Prostate gland (tissue), 2 donors: ENCODE data around the gene RNF144A. TPM values are rescaled to one million over a fixed set of nuclear protein-coding genes. Genes with fewer than 3 reads are reported as not detected.
A peak's percentile ranks its signal among the peaks of the same experiment; 100 is the strongest.

Experiments
- DNase-seq: peaks from one replicate; pipeline ENCODE4 v3.0.0-alpha.2; 2019; ENCODE audit warnings: low spot score
- H3K27ac ChIP-seq, 2 donors: fragments of 200-600 bp; sonication (generic); 2 replicates each; pipeline ENCODE4 v1.5.1; 2017 to 2019
- H3K27me3 ChIP-seq: fragments of 200-600 bp; sonication (generic); replicated peaks from 2 replicates; pipeline ENCODE4 v1.5.1; 2019; ENCODE audit not compliant: insufficient read depth
- H3K36me3 ChIP-seq, 2 donors: fragments of 200-600 bp; sonication (generic); 1 replicate in 1 of 2; 2 replicates in 1 of 2; pipeline versions ENCODE4 v1.5.1 to v1.8.1; 2017 to 2019
- H3K4me1 ChIP-seq: fragments of 200-600 bp; sonication (generic); replicated peaks from 2 replicates; pipeline ENCODE4 v1.5.1; 2019
- H3K4me3 ChIP-seq, 2 donors: fragments of 200-600 bp; sonication (generic); 2 replicates each; pipeline ENCODE4 v1.5.1; 2017 to 2019
- H3K9me3 ChIP-seq: fragments of 200-600 bp; sonication (generic); 2 replicates; pipeline ENCODE4 v1.5.1; 2017
- CTCF ChIP-seq, 4 experiments: fragments of 200-600 bp in 2 of 4; fragments of 450-650 bp in 2 of 4; sonication (generic) in 2 of 4; IDR thresholded peaks; 1 replicate in 3 of 4; 2 replicates in 1 of 4; pipeline ENCODE4 v1.5.1; 2016 to 2019; ENCODE audit warnings: antibody characterized with exemption in 4 of 4, mild to moderate bottlenecking in 2 of 4, moderate library complexity in 2 of 4
- POLR2A ChIP-seq: fragments of 450-650 bp; IDR thresholded peaks from one replicate; pipeline ENCODE4 v1.6.1; 2016; ENCODE audit warnings: antibody characterized with exemption, mild to moderate bottlenecking
- POLR2AphosphoS5 ChIP-seq: sonication (generic); formaldehyde crosslinking; IDR thresholded peaks from one replicate; pipeline ENCODE4 v1.6.1; 2017; ENCODE audit warnings: antibody characterized with exemption
- WGBS: methylation state at CpG from one replicate; pipeline ENCODE4 v1.1.5; 2018; 5-methylcytosine and 5-hydroxymethylcytosine counted together
- intact Hi-C: fragments of 100-400 bp; cut with DNase I; formaldehyde crosslinking; loops from one replicate; pipeline ENCODE4 v1.14.2; 2022
- total RNA-seq, 2 donors: library from RNA; depleted of rRNA; stranded (reverse); fragments of >200 nt; gene quantifications; one replicate each; pipeline ENCODE4 v1.1.0, GENCODE V29; 2016

Gene RNF144A
- total RNA-seq, 2 donors from 2014 or later, result 9.1 to 27.9 TPM

GRCh38 chr2:7020939-7021470 lies 103.8 kb downstream of the RNF144A start:
- H3K9me3 ChIP-seq, result no peaks in the 10 kb centered on the region
- intact Hi-C loops, result no loop called here
- DNase-seq, result no peak
- H3K4me1 ChIP-seq, result no peaks in the 10 kb centered on the region
- 91% methylated on average over 11 of the region's 11 CpGs for WGBS
- no peaks in the 10 kb centered on the region for H3K27me3 ChIP-seq
- no peak for TF ChIP-seq POLR2AphosphoS5
- no peak for TF ChIP-seq POLR2A
- TF ChIP-seq CTCF (IDR thresholded peaks at IDR 0.05), result no peak
- H3K4me3 ChIP-seq, result no peak overlapping the region
- H3K27ac ChIP-seq, result no peak overlapping the region
- H3K36me3 ChIP-seq, result no peaks in the 10 kb centered on the region

DNA sequence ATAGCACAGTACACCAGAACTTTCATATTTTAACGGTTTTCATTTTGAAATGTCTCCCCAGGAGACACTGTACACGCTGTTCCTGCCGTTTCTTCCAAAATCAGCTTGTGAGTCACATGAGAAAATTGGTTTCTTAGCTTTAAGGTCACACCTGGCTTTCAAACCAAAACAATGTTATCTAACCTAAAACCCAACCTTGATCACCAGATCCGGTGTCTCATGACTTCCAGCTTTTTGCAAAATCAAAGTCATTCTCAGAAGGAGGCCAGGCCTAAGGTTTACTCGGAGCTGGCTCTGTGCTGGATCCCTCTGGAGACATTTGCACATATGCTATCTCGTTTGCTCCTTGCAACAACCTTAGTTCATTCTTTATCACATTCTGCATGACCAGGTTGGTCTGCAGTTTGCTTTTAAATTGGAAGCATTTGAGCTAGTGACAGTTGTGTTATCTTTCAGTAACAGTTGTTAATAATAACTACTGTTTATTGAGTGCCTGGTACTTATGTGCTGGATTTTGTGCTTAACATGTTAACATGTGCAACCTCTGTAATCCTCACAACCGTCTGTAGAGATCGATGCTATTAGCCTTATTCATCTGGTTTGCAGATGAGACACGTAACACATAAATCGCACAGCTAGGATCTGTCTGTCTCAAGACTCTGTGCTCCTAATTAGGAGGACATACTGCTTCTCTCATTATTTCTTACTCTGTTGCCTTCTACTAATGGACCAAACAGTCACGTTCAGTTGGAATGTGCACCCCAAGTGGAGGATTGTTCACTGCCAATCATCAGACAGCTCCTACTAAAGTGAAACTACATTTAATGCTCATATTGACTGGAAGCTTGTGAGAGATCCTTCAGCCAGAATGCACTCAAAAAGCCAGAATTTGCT lies 105.5 kb downstream of the RNF144A start:
- intact Hi-C loops, result no loop called here
- Histone ChIP-seq H3K4me1 (no peaks in the 10 kb centered on the region), H3K4me3 (no peak overlapping the region), H3K9me3 (no peaks in the 10 kb centered on the region), H3K27ac (peak overlapping the region in 1 of 2 donors; percentile 2), H3K36me3 (no peaks in the 10 kb centered on the region), H3K27me3 (no peaks in the 10 kb centered on the region)
- DNase-seq, result no peak
- no peak for TF ChIP-seq POLR2AphosphoS5
- no peak for TF ChIP-seq CTCF (IDR thresholded peaks at IDR 0.05)
- no peak for TF ChIP-seq POLR2A
- 71% methylated on average over 11 of the region's 11 CpGs for whole genome bisulfite sequencing

DNA sequence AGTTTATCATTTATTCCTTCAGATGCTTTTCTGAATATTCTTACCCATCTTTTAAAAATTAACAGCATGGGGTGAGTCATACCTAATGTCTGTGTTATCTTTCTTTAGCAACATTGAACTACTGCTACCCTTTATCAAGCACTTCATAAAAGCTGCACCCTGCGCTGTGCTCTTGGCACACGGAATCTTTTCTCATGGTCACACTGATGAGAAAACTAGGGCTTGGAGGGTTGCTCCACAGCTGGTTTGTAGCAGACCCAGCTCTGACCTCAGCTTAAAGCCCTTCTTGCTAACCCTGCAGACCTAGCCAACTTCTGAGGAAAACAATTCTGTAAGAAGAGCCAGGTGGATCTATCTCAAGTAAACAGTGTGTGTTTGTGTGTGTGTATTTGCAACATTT lies 106.3 kb downstream of the RNF144A start:
- Histone ChIP-seq H3K4me3 (no peak overlapping the region), H3K9me3 (no peaks in the 10 kb centered on the region), H3K4me1 (no peaks in the 10 kb centered on the region), H3K27me3 (no peaks in the 10 kb centered on the region), H3K27ac (peak overlapping the region in 1 of 2 donors; percentile 2), H3K36me3 (no peaks in the 10 kb centered on the region)
- intact Hi-C loops, result no loop called here
- no peak for DNase-seq
- TF ChIP-seq POLR2A, result no peak
- 46% methylated on average over 2 of the region's 2 CpGs for WGBS

GRCh38 chr2:7024261-7024660 lies 107.0 kb downstream of the RNF144A start:
- Histone ChIP-seq H3K4me1 (no peaks in the 10 kb centered on the region), H3K27me3 (no peaks in the 10 kb centered on the region), H3K4me3 (no peak overlapping the region), H3K36me3 (no peaks in the 10 kb centered on the region), H3K9me3 (no peaks in the 10 kb centered on the region), H3K27ac (no peak overlapping the region)
- WGBS, result 91% methylated on average over 18 of the region's 18 CpGs
- no peak for TF ChIP-seq POLR2AphosphoS5
- TF ChIP-seq CTCF (IDR thresholded peaks at IDR 0.05), result no peak
- TF ChIP-seq POLR2A, result no peak
- DNase-seq, result no peak
- intact Hi-C loops, result no loop called here

DNA sequence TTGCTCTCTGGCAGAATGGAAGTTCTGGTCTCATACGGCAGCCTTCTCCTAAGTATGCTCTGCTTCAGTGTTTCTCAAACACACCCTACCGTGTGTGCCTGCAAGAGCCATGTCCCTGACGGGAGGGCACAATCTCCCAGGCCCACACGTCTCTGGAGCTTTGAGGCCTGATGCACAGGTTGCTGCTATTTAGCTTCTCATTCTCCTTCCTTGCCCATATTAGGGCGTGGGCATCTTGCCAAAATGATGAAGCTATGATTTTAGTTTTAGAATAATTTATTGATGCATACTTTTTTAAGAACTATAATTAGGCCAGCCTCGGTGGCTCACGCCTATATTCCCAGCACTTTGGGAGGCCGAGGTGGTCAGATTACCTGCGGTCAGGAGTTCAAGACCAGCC lies 107.9 kb downstream of the RNF144A start:
- TF ChIP-seq CTCF (IDR thresholded peaks at IDR 0.05), result no peak
- no peak for TF ChIP-seq POLR2A
- no peak for TF ChIP-seq POLR2AphosphoS5
- no peaks in the 10 kb centered on the region for H3K9me3 ChIP-seq
- H3K27me3 ChIP-seq, result no peaks in the 10 kb centered on the region
- no peaks in the 10 kb centered on the region for H3K4me1 ChIP-seq
- intact Hi-C loops, result no loop called here
- H3K4me3 ChIP-seq, result no peak overlapping the region
- DNase-seq, result no peak
- H3K36me3 ChIP-seq, result no peaks in the 10 kb centered on the region
- 88% methylated on average over 9 of the region's 9 CpGs for WGBS
- no peak overlapping the region for H3K27ac ChIP-seq
